Brain microvascular endothelial cell (primary cell): ENCODE data around the gene IBSP.
A peak's percentile ranks its signal among the peaks of the same experiment; 100 is the strongest.

Experiments
- DNase-seq: peaks from one replicate; pipeline ENCODE4 v3.0.0-alpha.2; 2020
- H3K27ac ChIP-seq: fragments of 250-450 bp; sonication (Bioruptor Pico); 2 replicates; pipeline ENCODE4 v1.5.1; 2020; ENCODE audit warnings: mild to moderate bottlenecking, moderate library complexity
- H3K27me3 ChIP-seq: fragments of 250-450 bp; sonication (Bioruptor Pico); replicated peaks from 2 replicates; pipeline ENCODE4 v1.5.1; 2020; ENCODE audit warnings: mild to moderate bottlenecking
- H3K36me3 ChIP-seq: fragments of 250-450 bp; sonication (Bioruptor Pico); replicated peaks from 2 replicates; pipeline ENCODE4 v1.5.1; 2020; ENCODE audit warnings: mild to moderate bottlenecking
- H3K4me3 ChIP-seq: 2 replicates; pipeline ENCODE4 v1.5.1; 2011; ENCODE audit warnings: low read depth, mild to moderate bottlenecking, control low read depth, low read length, moderate library complexity
- in situ Hi-C: cut with HindIII; loops from 2 replicates; pipeline ENCODE4 v1.10.0; 2017; ENCODE audit warnings: low sequenced_read_pairs, low pct_ligation_motif_present
- TF ChIP-seq, protein P1 (sequence below): IDR thresholded peaks from 2 replicates; pipeline ENCODE4 v1.5.1; 2011; ENCODE audit warnings: low read depth, mild to moderate bottlenecking, moderate library complexity, low read length, control low read depth, inconsistent platforms; ENCODE audit errors: missing control alignments

IBSP gene

DNA sequence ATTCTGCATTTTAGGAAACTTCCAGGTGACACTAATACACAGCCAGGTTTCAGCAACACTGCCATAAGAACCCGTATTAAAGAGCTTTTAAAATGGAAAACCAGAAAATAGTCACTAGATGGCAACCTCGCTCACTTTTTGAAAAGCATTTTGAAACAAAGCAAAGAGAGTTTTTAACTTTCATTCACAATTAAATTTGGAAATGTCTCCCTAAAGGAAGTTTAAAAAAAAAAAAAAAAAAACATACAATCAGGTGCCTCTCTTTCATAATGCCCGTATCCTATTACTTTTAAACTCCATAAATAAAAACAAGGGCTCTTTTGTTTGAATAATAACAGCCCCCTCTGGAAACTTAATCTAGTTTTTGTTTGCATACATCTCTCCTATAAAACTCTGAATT, 53.8 kb downstream of the IBSP start:
- in situ Hi-C loops, result loop anchor here (10.0 kb wide), 1 partner anchor 122 kb away; the partner anchor contains the start of gene SPP1
- Histone ChIP-seq H3K27ac (no peak overlapping the region), H3K4me3 (no peak overlapping the region), H3K36me3 (no peaks in the 10 kb centered on the region), H3K27me3 (no peaks in the 10 kb centered on the region)
- peak; percentile 37 for DNase-seq
- TF ChIP-seq, protein P1, sequence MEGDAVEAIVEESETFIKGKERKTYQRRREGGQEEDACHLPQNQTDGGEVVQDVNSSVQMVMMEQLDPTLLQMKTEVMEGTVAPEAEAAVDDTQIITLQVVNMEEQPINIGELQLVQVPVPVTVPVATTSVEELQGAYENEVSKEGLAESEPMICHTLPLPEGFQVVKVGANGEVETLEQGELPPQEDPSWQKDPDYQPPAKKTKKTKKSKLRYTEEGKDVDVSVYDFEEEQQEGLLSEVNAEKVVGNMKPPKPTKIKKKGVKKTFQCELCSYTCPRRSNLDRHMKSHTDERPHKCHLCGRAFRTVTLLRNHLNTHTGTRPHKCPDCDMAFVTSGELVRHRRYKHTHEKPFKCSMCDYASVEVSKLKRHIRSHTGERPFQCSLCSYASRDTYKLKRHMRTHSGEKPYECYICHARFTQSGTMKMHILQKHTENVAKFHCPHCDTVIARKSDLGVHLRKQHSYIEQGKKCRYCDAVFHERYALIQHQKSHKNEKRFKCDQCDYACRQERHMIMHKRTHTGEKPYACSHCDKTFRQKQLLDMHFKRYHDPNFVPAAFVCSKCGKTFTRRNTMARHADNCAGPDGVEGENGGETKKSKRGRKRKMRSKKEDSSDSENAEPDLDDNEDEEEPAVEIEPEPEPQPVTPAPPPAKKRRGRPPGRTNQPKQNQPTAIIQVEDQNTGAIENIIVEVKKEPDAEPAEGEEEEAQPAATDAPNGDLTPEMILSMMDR, result peak; percentile 30

DNA sequence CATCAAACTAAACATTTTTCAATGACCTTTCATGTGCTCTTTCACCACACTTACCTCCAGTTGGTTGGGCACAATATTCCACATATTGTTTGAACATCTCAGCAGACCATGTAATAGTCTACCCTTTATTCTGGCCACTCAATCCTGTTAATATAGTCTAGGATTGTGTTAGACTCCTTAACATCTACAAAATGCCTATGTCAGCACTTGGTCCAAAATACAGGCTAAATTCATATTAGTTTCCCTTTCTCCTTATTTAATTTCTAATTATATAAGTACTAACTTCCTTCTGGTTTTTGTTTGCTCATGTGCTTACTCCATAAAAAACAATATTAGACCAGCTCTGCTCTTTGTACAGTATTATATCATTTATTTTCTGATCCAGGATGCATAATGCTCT, 54.5 kb downstream of the IBSP start:
- DNase-seq, result no peak
- H3K27me3 ChIP-seq, result no peaks in the 10 kb centered on the region
- in situ Hi-C loops, result loop anchor here (10.0 kb wide), 1 partner anchor 121 kb away; the partner anchor contains the start of gene SPP1
- H3K27ac ChIP-seq, result no peak overlapping the region
- TF ChIP-seq, protein P1, result no peak
- no peaks in the 10 kb centered on the region for H3K36me3 ChIP-seq
- H3K4me3 ChIP-seq, result no peak overlapping the region

DNA sequence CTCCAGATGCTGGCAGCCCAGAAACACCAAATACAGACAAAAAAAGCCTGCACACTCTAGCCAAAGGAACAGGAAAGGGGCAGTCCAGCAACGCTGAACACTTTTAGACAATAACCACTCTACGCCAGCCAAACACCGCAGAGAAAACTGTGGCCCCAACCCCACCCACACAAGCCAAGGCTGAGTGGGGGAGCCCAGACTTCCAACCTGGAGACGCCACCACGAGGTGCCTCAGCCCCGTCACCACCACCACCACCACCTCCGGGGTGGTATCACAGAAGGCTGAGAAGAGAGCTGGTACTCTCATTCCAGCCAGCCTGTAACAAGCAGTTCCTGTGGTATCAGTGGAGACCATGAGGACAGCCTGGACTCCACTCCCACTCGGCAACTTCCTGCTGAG, 56.2 kb downstream of the IBSP start:
- no peak for DNase-seq
- Histone ChIP-seq H3K4me3 (no peak overlapping the region), H3K27me3 (no peaks in the 10 kb centered on the region), H3K36me3 (no peaks in the 10 kb centered on the region), H3K27ac (no peak overlapping the region)
- TF ChIP-seq, protein P1, result no peak
- in situ Hi-C loops, result loop anchor here (10.0 kb wide), 1 partner anchor 119 kb away; the partner anchor contains the start of gene SPP1

DNA sequence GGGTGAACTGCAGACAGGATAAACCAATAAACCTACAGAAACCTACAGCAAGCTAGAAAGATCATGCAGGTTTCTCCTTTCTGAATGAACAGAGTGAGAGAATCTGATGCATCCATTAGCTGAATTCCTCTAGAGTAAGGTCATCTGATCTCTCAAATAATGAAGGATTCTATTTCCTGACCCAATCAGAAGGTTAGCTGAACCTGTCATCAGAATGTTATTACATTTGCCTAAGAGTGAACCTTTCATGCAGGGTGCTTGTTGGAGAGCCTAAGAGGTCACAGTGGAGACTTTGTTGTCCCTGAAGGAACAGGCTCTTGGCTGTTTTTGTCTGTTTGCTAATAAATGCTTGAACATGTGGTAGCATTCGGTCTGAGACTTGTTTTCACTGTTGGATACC, 57.5 kb downstream of the IBSP start:
- in situ Hi-C loops, result loop anchor here (10.0 kb wide), 1 partner anchor 118 kb away; the partner anchor contains the start of gene SPP1
- Histone ChIP-seq H3K36me3 (no peaks in the 10 kb centered on the region), H3K27ac (no peak overlapping the region), H3K27me3 (no peaks in the 10 kb centered on the region), H3K4me3 (no peak overlapping the region)
- TF ChIP-seq, protein P1, result no peak
- no peak for DNase-seq

DNA sequence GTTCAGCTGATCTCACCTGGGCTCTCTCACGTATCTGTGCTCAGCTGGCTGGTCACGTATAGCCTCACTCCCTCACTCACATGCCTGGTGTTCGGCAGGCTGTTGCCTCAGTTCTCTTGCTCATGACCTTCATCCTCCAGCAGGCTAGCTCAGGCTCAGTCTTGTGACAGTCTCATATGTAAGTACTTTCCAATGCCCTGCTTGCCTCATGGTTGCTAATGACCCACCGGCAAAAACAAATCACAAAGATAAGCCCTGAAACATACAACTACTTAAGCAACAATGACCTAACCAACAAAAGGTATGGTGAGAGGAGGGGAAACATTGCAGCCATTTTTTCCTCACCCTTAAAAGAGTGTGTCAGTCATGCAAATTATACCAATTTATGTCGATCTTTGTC, 58.4 kb downstream of the IBSP start:
- Histone ChIP-seq H3K27me3 (no peaks in the 10 kb centered on the region), H3K4me3 (no peak overlapping the region), H3K27ac (no peak overlapping the region), H3K36me3 (no peaks in the 10 kb centered on the region)
- in situ Hi-C loops, result loop anchor here (10.0 kb wide), 1 partner anchor 117 kb away; the partner anchor contains the start of gene SPP1
- no peak for DNase-seq
- TF ChIP-seq, protein P1, result no peak
